GM20000 (cell line): ENCODE data around the gene WSCD2.

Experiments
- DNase-seq: peaks from one replicate; pipeline ENCODE4 v3.0.0; 2012; ENCODE audit warnings: low spot score
- CTCF ChIP-seq: IDR thresholded peaks from 2 replicates; pipeline ENCODE4 v1.5.1; 2012; ENCODE audit warnings: mild to moderate bottlenecking, control low read depth; ENCODE audit errors: extremely low read depth, missing control alignments

Gene WSCD2

GRCh38 chr12:108139454-108139853 is 10.4 kb downstream of the WSCD2 start:
- TF ChIP-seq CTCF: no peak
- no peak for DNase-seq

- no peak for TF ChIP-seq CTCF
- DNase-seq: no peak
Observed at GRCh38 chr12:108140501-108140900, 11.4 kb downstream of the WSCD2 start.

- TF ChIP-seq CTCF: no peak
Observed at GRCh38 chr12:108141600-108142130, 12.6 kb downstream of the WSCD2 start.

GRCh38 chr12:108143144-108143543 is 14.1 kb downstream of the WSCD2 start:
- TF ChIP-seq CTCF: no peak
- no peak for DNase-seq

More at GRCh38 chr12:108141600-108142130, 12.6 kb downstream of the WSCD2 start:
- no peak for DNase-seq

- no peak for TF ChIP-seq CTCF
- DNase-seq: no peak
Observed at GRCh38 chr12:108144080-108144479, 15.0 kb downstream of the WSCD2 start.

GRCh38 chr12:108145011-108145410 is 15.9 kb downstream of the WSCD2 start:
- TF ChIP-seq CTCF: no peak

GRCh38 chr12:108146035-108146893 is 17.2 kb downstream of the WSCD2 start:
- TF ChIP-seq CTCF: no peak
- DNase-seq: no peak

More at GRCh38 chr12:108145011-108145410, 15.9 kb downstream of the WSCD2 start:
- no peak for DNase-seq
